HUES64 (cell line): Measurements from ENCODE around the gene DTL.
"Not testable (repeated sequence)": the region's sequence is repeated elsewhere in the genome, so short reads cannot be mapped to it uniquely, and the experiment has no call there.

ENCODE experiments used
- H3K27ac ChIP-seq: 2 replicates; pipeline ENCODE4 v1.7.0; 2013; ENCODE audit warnings: low read depth, low read length, inconsistent platforms
- H3K27me3 ChIP-seq: 2 replicates; pipeline ENCODE4 v1.6.1; 2013; ENCODE audit warnings: mild to moderate bottlenecking, low read length; ENCODE audit not compliant: insufficient read depth
- H3K36me3 ChIP-seq: 2 replicates; pipeline ENCODE4 v1.6.1; 2013; ENCODE audit warnings: mild to moderate bottlenecking, low read length; ENCODE audit not compliant: insufficient read depth
- H3K4me1 ChIP-seq: 2 replicates; pipeline ENCODE4 v1.6.1; 2013; ENCODE audit warnings: mild to moderate bottlenecking, low read length, moderate library complexity; ENCODE audit not compliant: insufficient read depth
- H3K4me3 ChIP-seq: 2 replicates; pipeline ENCODE4 v1.5.1; 2013; ENCODE audit warnings: mild to moderate bottlenecking, low read length, moderate library complexity
- H3K9ac ChIP-seq: 2 replicates; pipeline ENCODE4 v1.6.1; 2013; ENCODE audit warnings: mild to moderate bottlenecking, low read depth, low read length
- H3K9me3 ChIP-seq: 2 replicates; pipeline ENCODE4 v1.6.1; 2013; ENCODE audit warnings: low read depth, low read length; ENCODE audit not compliant: insufficient read depth
- WGBS: fragments of 150-250, 120-280 bp; methylation state at CpG from one replicate; pipeline ENCODE4 v1.1.7; 2013; ENCODE audit warnings: missing lambda C conversion rate; 5-methylcytosine and 5-hydroxymethylcytosine counted together

DTL gene

GRCh38 chr1:212012034-212012740, 23.4 kb upstream of the DTL start:
- WGBS: 69% methylated on average over 6 of the region's 7 CpGs
- Histone ChIP-seq H3K27me3 (no peaks in the 10 kb centered on the region), H3K4me1 (no peaks in the 10 kb centered on the region), H3K4me3 (no peak overlapping the region), H3K27ac (no peak overlapping the region), H3K9ac (no peak overlapping the region), H3K9me3 (no peaks in the 10 kb centered on the region), H3K36me3 (peaks cover 59% of the 10 kb centered on the region)

GRCh38 chr1:212013672-212014071, 21.9 kb upstream of the DTL start:
- Histone ChIP-seq H3K36me3 (peaks cover 52% of the 10 kb centered on the region), H3K9ac (no peak overlapping the region)

GRCh38 chr1:212020975-212021374, 14.6 kb upstream of the DTL start:
- no peak overlapping the region for H3K4me3 ChIP-seq
- H3K9ac ChIP-seq: no peak overlapping the region
- WGBS: 100% methylated on average over 1 of the region's 2 CpGs
- H3K27ac ChIP-seq: no peak overlapping the region
- H3K27me3 ChIP-seq: no peaks in the 10 kb centered on the region
- peaks cover 14% of the 10 kb centered on the region; the same call in 1 of the 2 replicates for H3K9me3 ChIP-seq
- H3K4me1 ChIP-seq: no peaks in the 10 kb centered on the region
- peaks cover 55% of the 10 kb centered on the region for H3K36me3 ChIP-seq

More at GRCh38 chr1:212013672-212014071, 21.9 kb upstream of the DTL start:
- no peaks in the 10 kb centered on the region for H3K4me1 ChIP-seq
- H3K27ac ChIP-seq: no peak overlapping the region
- H3K27me3 ChIP-seq: no peaks in the 10 kb centered on the region
- H3K9me3 ChIP-seq: no peaks in the 10 kb centered on the region
- H3K4me3 ChIP-seq: no peak overlapping the region
- WGBS: 93% methylated on average over 2 of the region's 2 CpGs

GRCh38 chr1:212021563-212021962, 14.0 kb upstream of the DTL start:
- H3K36me3 ChIP-seq: peaks cover 49% of the 10 kb centered on the region
- no peaks in the 10 kb centered on the region for H3K4me1 ChIP-seq
- H3K9me3 ChIP-seq: peaks cover 14% of the 10 kb centered on the region; the same call in 1 of the 2 replicates
- H3K27me3 ChIP-seq: no peaks in the 10 kb centered on the region
- H3K27ac ChIP-seq: no peak overlapping the region
- 100% methylated on average over 1 of the region's 2 CpGs for WGBS
- no peak overlapping the region for H3K4me3 ChIP-seq
- no peak overlapping the region for H3K9ac ChIP-seq

DNA sequence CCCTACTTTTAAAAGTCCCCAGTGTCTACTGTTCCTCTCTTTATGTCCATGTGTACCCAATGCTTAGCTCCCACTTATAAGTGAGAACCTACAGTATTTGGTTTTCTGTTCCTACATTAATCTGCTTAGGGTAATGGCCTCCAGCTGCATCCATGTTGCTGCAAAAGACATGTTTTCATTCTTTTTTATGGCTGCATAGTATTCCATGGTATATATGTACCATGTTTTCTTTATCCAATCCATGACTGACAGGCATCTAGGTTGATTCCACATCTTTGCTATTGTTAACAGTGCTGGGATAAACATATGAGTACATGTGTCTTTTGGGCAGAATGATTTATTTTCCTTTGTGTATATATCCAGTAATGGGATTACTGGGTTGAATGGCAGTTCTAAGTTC, 12.6 kb upstream of the DTL start:
- Histone ChIP-seq H3K9me3 (peaks cover 14% of the 10 kb centered on the region; the same call in 1 of the 2 replicates), H3K36me3 (peaks cover 40% of the 10 kb centered on the region)
- H3K4me1 ChIP-seq, H3K9ac ChIP-seq, H3K27me3 ChIP-seq, H3K4me3 ChIP-seq, H3K27ac ChIP-seq: not testable (repeated sequence)

GRCh38 chr1:212024469-212025149, 10.9 kb upstream of the DTL start:
- WGBS: 96% methylated on average over 3 of the region's 3 CpGs
- Histone ChIP-seq H3K27me3 (no peaks in the 10 kb centered on the region), H3K9ac (no peak overlapping the region), H3K4me3 (no peak overlapping the region), H3K36me3 (peaks cover 32% of the 10 kb centered on the region), H3K9me3 (peaks cover 14% of the 10 kb centered on the region; the same call in 1 of the 2 replicates), H3K4me1 (peaks cover 12% of the 10 kb centered on the region), H3K27ac (no peak overlapping the region)

DNA sequence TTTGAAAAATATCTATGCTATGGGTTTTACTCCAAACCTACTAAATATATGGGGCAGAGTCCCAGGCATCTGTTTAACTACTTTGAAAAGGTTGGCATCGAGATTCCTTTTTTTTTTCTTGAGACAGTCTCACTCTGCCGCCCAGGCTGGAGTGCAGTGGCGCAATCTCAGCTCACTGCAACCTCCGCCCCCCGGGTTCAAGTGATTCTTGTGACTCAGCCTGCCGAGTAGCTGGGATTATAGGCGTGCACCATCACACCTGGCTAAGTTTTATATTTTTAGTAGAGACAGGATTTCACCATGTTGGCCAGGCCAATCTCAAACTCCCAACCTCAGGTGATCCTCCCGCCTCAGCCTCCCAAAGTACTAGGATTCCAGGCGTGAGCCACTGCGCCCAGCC, 7.8 kb upstream of the DTL start:
- WGBS: 94% methylated on average over 10 of the region's 10 CpGs
- peaks cover 14% of the 10 kb centered on the region; the same call in 1 of the 2 replicates for H3K9me3 ChIP-seq
- H3K27ac ChIP-seq, H3K4me3 ChIP-seq, H3K27me3 ChIP-seq, H3K9ac ChIP-seq: not testable (repeated sequence)
- H3K36me3 ChIP-seq: peaks cover 17% of the 10 kb centered on the region
- H3K4me1 ChIP-seq: peaks cover 21% of the 10 kb centered on the region

DNA sequence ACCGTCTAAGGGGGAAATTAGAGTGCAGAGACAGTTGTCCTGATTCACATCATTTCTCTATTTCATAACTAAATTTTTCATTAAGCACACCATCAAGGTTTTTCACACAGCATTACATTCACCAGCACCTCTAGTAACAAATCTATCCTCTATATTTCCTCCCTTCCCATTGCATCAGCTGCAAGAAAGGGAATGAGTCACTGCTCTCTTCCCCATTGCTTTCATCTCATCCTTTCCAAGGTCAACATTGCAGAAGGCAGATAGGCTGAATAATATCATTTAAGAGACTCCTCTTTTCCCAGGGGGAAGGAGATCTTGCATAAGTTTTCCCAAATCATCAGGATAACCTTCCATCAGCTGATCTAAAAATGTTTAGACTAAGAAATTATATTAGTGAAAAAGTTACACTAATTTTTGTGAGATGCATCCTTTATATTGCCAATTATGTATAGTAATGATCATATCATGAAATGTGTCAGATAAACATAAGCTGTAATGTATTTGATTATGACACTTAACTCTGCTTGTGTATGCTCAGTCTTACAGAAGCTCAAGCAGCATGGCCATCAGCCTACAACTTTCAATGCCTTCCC, 4.5 kb upstream of the DTL start:
- H3K36me3 ChIP-seq: peaks cover 4% of the 10 kb centered on the region; the same call in 1 of the 2 replicates
- peaks cover 21% of the 10 kb centered on the region for H3K4me1 ChIP-seq
- H3K9me3 ChIP-seq: no peaks in the 10 kb centered on the region
- no peak overlapping the region for H3K4me3 ChIP-seq
- WGBS: 100% methylated on average over 1 of the region's 1 CpG
- no peaks in the 10 kb centered on the region for H3K27me3 ChIP-seq
- no peak overlapping the region for H3K9ac ChIP-seq
- H3K27ac ChIP-seq: no peak overlapping the region

DNA sequence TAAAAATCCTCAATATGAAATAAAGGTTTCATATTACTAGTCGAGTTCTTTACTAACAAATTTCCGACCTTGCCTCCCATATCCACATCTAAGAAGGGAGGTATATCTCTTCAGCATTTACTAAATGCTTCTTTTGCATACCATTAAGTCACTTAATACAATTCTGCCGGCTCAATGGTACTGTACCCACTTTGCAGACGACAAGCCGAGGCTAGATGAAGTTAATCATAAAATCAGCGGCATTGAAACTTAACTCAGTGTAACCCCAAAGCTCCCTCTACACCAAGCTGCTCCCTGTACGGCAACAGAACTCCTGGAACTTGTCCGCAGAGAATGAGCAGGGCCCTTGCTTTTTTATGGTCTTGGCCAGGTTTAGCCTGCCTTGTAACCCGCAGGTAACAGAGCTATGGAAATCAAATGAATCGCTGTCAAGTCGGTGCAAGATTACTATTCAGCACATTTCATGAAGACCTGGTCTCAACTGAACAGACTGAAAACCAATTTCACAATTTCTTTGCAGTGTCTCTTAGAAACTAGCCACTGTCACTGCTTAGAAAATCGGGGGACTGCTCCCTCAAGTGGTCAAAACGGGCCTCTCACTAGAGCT, 929 bp upstream of the DTL start:
- peak overlapping the region; percentile 69 for H3K4me3 ChIP-seq
- 6% methylated on average over 13 of the region's 13 CpGs for WGBS
- H3K27ac ChIP-seq: no peak overlapping the region; the same call in 1 of the 2 replicates
- no peaks in the 10 kb centered on the region for H3K9me3 ChIP-seq
- peaks cover 14% of the 10 kb centered on the region for H3K4me1 ChIP-seq
- no peaks in the 10 kb centered on the region for H3K27me3 ChIP-seq
- peaks cover 24% of the 10 kb centered on the region for H3K36me3 ChIP-seq
- peak overlapping the region; percentile 49 for H3K9ac ChIP-seq

DNA sequence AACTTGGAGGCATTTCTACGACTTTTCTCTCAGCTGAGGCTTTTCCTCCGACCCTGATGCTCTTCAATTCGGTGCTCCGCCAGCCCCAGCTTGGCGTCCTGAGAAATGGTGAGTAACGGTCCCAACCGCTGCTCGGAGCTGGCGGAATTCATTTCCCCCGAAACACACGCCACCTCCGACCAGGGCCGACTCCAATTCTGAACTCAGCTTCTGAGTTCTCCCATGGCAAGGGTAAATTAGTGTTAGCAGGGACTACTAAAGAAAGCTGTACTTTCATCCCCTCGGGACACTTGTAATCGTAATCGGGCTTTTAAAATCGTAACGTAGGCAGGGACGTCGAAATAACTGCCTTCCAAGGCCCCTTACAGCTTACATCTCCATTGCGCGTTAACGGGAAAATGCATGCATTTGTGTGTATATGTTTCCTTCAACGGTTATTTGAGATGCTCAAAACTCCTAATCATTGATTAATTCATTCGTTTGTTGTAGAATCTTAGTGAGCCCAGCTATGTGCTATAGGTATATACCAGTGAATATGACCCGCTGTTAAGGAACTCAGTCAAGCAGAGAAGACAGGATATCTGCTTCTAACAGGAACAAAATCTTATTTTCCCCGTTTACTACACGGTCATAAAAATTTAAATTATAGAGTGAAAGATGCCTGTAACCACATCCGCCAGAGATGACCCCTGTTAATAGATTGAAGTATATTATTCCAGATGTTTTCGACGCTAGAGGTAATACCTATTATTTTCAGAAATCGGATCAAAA, 472 bp downstream of the DTL start:
- no peaks in the 10 kb centered on the region for H3K9me3 ChIP-seq
- peak overlapping the region; percentile 83 for H3K27ac ChIP-seq
- H3K4me1 ChIP-seq: peaks cover 14% of the 10 kb centered on the region
- H3K4me3 ChIP-seq: peak overlapping the region; percentile 69
- under 1% methylated on average over 27 of the region's 32 CpGs for WGBS
- peaks cover 38% of the 10 kb centered on the region for H3K36me3 ChIP-seq
- peak overlapping the region; percentile 97 for H3K9ac ChIP-seq
- no peaks in the 10 kb centered on the region for H3K27me3 ChIP-seq
